Measurements from ENCODE around the gene TNFRSF6B. TPM values are rescaled to one million over a fixed set of nuclear protein-coding genes. Genes with fewer than 3 reads are reported as not detected.

The TNFRSF6B gene
- total RNA-seq, 1 donor from 2014 or later, result 0.64 TPM

DNA sequence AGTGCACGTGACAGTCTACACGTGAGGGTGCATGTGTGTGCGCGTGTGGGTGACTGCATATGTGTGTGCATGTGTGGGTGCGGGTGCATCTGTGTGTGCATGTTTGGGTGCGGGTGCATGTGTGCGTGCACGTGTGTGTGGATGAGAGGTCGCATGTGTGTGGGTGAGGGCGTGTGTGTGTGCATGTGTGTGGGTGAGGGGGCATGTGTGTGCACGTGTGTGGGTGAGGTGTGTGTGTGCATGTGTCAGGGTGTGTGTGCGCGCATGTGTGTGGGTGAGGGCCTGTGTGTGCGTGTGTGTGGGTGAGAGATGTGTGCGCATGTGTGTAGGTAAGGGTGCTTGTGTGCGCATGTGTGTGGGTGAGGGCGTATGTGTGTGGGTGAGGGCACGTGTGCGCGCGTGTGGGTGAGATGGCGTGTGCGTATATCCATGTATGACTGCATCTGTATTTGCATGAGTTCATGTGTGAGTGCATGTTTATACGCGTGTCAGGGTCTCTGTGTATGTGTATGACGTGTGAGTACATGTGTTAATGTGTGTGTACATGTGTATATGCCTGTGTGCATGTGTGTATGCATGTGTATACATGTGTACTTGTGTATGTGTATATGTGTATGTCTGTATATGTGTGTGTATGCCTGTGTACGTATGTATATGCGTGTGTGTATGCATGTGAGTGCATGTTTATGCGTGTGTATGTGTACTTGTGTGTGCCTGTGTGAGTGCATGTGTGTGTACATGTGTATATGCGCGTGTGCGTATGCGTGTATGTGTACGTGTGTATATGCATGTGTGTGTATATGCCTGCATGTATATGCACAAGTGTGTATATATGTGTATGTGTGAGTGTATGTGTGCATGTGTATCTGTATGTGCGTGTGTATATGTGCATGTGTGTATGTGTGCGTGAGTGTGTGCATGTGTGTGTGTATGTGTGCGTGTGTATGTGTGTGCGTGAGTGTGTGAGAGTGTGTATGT lies 36.0 kb downstream of the TNFRSF6B start:
- ATAC-seq, result no peak
- intact Hi-C loops (cut with micrococcal nuclease), result no loop called here
- DNase-seq, result no peak

DNA sequence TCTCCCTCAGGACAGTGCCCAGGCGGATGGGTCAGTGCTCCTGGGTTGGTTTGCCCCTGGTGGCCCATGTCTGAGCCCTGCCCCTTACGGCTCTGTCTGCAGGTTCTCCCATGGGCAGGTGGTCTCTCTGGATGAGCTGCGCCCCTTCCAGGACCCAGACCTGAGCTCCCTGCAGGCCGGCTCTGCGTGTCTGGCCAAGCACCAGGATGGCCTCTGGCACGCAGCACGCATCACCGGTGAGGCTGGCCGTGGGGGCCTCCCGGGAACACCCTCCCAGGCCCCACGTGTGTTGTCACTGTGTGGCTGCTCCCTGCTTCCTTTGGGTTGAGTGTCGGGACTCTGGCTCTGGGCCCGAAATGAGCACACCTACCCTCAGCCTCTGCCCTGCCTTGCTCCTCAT lies 36.7 kb downstream of the TNFRSF6B start:
- ATAC-seq, result no peak
- intact Hi-C loops (cut with micrococcal nuclease), result no loop called here
- no peak for DNase-seq

DNA sequence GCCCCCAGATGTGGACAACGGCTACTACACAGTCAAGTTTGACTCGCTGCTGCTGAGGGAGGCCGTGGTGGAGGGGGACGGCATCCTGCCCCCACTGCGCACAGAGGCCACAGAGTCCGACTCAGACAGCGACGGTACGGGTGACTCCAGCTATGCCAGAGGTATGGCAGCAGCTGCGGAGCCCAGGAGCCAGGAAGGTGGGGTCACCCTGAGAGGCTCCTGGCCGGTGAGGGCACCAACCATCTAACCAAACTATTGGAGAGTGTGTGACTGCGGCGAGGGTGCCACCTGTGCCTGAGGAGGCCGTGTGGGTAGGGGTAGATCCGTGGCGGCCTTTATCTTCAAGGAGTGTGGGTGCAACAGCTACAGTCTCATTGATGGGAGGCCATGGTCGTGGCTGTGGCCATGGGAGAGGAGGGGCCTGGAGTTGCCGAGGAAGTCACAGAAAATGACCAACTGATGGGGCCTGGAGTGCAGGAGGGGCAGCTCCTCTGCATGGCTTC lies 37.2 kb downstream of the TNFRSF6B start:
- no peak for ATAC-seq
- intact Hi-C loops (cut with micrococcal nuclease), result no loop called here
- peak; percentile 20 for DNase-seq

DNA sequence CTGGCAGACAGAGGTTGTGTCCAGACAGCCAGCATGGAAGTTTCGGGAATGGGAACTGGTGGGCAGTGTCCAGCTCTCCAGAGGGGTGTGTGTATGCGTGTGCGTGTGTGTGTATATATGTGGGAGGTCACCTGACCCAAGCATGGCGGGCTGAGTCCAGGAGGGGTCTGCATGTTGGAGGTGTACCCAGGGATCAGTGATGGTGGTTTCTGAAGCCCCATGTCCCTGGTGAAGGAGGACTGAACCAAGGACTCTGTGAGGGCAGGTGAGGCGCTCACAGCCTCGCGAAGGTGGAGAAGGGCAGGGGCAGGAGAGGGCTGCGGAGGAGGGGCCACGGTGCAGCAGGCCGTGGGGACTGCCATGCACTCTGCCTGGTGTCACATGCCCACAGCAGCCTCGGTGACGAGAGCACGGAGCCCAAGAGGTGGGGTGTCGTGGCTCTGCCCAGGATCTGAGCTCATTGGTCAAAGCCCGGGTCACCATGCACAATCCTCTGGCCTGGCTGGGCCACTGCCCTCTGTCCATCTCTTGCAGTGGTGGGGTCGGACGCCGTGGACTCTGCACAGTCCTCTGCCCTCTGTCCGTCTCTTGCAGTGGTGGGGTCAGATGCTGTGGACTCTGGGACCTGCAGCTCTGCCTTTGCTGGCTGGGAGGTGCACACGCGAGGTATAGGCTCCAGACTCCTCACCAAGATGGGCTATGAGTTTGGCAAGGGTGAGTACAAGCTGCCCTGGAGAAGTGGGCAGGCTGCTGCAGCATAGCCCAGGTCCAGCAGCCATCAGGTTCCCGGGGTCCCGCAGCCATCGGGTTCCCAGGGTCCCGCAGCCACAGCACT lies 37.9 kb downstream of the TNFRSF6B start:
- no peak for ATAC-seq
- DNase-seq, result peak; percentile 24
- intact Hi-C loops (cut with micrococcal nuclease), result no loop called here

DNA sequence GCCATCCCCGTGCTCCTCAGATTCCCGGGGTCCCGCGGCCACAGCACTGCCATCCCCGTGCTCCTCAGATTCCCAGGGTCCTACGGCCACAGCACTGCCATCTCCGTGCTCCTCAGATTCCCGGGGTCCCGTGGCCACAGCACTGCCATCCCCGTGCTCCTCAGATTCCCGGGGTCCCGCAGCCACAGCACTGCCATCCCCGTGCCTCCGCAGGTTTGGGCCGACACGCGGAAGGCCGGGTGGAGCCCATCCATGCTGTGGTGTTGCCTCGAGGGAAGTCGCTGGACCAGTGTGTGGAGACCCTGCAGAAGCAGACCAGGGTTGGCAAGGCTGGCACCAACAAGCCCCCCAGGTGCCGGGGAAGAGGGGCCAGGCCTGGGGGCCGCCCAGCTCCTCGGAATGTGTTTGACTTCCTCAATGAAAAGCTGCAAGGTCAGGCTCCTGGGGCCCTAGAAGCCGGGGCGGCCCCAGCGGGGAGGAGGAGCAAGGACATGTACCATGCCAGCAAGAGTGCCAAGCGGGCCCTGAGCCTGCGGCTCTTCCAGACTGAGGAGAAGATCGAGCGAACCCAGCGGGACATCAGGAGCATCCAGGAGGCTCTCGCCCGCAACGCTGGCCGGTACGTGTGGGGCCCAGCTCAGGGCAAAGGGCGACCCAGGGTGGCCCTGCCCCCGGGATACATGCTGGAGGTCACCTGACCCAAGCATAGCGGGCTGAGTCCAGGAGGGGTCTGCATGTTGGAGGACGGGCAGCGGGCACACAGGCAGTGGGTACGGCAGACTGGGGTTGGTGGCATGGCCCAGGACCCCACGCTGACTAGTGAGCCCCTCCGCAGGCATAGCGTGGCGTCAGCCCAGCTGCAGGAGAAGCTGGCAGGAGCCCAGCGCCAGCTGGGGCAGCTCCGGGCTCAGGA lies 38.8 kb downstream of the TNFRSF6B start:
- DNase-seq (peak; percentile 34), ATAC-seq (no peak)
- intact Hi-C loops (cut with micrococcal nuclease), result no loop called here

DNA sequence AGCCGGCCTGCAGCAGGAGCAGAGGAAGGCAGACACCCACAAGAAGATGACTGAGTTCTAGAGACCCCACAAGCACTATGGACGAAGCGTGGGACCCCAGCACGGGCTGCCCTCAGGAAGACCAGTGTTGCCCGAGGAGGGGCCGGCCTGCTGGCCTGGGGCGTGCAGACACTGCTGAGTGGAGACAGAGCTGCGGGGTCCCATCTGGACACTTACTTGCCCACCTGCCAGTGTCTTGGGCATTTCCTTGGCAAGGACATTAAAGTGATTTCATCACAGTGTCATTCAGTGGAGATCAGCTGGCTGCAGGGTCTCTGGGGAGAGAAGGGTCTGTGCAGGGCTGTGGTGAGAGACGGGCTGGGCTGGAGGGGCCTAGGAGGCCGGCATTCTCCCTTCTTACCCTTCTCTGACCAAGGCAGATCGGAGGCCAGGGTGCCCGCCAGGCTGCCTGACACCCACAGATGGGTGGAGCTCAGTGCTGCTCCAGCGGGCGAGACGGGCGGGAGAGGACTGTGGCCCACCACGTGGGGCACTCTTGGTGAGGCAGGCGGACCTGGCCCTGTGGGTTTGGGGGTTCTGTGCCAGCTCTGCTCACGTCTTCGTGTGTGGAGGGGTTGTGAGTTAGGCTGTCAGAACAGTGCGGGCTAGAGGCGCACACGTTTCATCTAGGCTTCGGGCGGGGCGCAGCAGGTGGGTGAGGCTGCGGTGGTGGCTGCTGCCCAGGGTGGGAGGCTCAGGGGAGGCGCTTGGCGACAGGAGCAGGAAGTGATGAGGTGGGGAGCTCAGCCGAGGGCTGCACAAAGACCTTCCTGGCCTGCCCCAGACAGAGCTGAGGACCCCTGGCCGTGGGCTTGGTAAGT lies 39.6 kb downstream of the TNFRSF6B start, which contains the start of gene LIME1:
TSS of gene LIME1 (plus strand) at position 806 of the 860 bp plus-strand sequence. CDS start 886 bp downstream, outside the sequence.
- intact Hi-C loops (cut with micrococcal nuclease), result no loop called here
- no peak for ATAC-seq
- DNase-seq, result peak; percentile 45

DNA sequence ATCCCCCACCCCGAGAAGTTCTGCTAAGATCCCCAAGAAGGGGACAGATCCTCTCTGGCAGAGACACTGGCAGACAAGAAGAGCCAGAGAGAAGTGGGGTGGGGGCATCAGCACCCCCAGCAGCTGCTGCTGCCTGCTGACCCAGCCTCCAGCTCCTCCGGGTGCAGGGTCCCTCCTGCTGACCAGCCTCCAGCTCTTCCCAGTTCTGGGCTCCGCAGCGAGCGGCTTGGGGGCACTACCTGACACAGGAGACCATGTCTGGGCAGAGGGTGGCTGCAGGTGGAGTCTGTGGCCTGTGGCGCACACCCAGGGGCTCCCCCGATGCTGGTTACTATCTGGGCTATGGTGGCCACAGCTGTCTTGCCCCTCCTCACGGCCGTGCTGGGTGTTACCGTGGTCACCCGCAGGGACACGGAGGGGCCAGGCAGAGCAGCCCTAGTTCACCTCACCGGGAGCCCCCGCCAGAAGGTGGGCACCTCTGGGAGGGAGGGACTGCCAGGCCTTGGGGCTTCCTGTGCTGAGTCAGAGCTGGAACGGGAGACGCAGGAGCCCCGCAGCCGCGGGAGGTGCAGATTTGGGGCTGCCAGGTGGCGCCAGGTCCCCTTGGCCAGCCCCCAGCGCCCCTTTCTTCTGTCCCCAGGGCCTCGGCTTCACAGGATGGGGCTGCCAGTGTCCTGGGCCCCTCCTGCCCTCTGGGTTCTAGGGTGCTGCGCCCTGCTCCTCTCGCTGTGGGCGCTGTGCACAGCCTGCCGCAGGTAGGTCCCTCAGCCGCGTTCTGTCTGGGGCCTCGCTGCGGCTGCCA lies 40.6 kb downstream of the TNFRSF6B start:
- intact Hi-C loops (cut with micrococcal nuclease), result no loop called here
- DNase-seq (peak; percentile 32), ATAC-seq (no peak)

DNA sequence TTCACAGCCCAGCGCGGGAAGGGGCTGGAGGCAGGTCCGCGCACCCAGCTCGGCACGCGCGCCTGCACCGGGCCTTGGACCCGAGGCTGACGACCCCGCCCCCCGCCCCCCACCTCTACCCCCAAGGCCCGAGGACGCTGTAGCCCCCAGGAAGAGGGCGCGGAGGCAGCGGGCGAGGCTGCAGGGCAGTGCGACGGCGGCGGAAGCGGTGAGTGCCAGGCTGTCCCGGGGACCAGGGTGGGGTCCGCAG lies 41.2 kb downstream of the TNFRSF6B start:
- DNase-seq (no peak), ATAC-seq (no peak)
- intact Hi-C loops (cut with micrococcal nuclease), result no loop called here

DNA sequence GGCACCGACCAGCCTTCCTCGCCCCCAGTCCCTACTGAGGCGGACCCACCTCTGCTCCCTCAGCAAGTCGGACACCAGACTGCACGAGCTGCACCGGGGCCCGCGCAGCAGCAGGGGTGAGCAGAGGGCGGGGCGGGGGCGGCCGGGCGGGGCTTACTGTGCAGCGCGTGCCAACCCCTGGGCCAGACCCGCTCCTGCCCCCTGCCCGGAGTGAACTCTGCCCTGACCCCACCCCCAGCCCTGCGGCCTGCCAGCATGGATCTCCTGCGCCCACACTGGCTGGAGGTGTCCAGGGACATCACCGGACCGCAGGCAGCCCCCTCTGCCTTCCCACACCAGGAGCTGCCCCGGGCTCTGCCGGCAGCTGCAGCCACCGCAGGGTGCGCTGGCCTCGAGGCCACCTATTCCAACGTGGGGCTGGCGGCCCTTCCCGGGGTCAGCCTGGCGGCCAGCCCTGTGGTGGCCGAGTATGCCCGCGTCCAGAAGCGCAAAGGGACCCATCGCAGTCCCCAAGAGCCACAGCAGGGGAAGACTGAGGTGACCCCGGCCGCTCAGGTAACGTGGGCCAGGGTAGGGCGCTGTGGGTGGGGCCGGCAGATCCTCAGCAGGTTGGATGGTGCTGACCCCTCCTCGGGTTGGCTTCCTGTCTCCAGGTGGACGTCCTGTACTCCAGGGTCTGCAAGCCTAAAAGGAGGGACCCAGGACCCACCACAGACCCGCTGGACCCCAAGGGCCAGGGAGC lies 41.7 kb downstream of the TNFRSF6B start:
- ATAC-seq (no peak), DNase-seq (no peak)
- intact Hi-C loops (cut with micrococcal nuclease), result no loop called here

DNA sequence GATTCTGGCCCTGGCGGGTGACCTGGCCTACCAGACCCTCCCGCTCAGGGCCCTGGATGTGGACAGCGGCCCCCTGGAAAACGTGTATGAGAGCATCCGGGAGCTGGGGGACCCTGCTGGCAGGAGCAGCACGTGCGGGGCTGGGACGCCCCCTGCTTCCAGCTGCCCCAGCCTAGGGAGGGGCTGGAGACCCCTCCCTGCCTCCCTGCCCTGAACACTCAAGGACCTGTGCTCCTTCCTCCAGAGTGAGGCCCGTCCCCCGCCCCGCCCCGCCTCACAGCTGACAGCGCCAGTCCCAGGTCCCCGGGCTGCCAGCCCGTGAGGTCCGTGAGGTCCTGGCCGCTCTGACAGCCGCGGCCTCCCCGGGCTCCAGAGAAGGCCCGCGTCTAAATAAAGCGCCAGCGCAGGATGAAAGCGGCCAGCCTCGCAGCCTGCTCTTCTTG lies 42.3 kb downstream of the TNFRSF6B start:
- ATAC-seq (peak; percentile 57), DNase-seq (peak; percentile 86)
- intact Hi-C loops (cut with micrococcal nuclease), result no loop called here

DNA sequence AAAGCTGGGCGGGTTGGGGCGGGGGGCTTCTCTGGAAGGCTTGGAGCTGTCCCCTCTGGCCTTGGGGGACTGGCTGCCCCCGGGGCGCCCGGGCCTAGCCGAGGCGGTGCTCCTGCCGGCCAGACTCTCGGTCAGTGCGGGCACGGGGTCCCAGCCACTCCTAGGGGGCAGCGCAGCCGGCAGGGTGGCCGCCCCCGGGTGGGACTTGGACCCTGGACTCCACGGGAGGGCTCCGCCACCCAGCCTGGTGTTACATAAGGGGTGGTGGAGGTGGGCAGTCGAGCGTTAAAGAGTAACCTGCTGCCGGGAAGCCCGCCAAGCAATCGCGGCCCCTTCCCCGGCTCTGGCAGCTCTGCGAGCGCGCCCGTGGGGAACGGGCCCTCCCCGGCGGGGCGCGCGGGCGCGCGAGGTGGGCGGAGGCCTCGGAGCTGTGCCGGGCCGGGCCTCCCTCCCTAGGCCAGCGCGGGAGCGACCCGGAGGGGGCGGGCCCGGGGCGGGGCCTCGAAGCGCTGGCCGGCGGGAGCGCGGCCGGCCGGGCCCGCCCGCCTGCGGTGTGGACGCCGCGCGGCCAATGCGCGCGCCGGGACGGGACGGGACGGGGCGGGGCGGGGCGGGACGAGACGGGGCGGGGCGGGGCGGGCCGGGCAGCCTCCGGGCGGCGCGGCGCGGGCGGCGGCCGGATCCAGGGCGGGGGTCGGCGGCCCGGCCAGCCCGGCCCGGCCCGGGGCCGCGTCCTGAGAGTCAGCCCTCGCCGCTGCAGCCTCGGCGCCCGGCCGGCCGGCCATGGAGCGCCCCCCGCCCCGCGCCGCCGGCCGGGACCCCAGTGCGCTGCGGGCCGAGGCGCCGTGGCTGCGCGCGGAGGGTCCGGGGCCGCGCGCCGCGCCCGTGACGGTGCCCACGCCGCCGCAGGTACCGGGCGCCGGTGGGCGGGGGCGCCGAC lies 42.9 kb downstream of the TNFRSF6B start, which contains the start of gene SLC2A4RG:
TSS of gene SLC2A4RG (plus strand) at position 647 of the 940 bp plus-strand sequence. CDS start at position 784, 137 bp downstream.
- ATAC-seq (peak; percentile 69), DNase-seq (peak; percentile 93)
- intact Hi-C loops (cut with micrococcal nuclease), result no loop called here

DNA sequence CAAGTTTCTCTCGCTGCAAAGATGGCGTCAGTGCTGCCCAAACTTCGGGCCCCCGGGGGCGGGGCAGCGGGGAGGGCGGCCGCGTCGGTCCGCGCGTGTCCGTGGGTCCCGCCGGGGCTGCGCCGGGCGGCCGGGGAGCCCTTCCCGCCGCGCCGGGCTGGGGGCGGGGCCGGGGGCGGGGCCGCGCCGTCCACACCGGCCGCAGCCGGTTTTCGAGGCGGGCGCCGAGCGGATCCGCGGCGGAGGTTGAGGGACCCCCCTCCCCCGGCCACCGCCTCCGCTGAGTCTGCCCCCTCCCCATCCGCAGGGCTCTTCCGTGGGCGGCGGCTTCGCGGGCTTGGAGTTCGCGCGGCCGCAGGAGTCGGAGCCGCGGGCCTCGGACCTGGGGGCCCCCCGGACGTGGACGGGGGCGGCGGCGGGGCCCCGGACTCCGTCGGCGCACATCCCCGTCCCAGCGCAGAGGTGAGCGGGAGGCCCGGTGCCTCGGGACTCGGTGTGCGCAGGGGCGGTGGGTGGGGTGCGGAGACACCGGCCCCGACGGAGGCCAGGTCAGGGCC lies 43.7 kb downstream of the TNFRSF6B start:
- DNase-seq (peak; percentile 78), ATAC-seq (peak; percentile 11)
- intact Hi-C loops (cut with micrococcal nuclease), result no loop called here

DNA sequence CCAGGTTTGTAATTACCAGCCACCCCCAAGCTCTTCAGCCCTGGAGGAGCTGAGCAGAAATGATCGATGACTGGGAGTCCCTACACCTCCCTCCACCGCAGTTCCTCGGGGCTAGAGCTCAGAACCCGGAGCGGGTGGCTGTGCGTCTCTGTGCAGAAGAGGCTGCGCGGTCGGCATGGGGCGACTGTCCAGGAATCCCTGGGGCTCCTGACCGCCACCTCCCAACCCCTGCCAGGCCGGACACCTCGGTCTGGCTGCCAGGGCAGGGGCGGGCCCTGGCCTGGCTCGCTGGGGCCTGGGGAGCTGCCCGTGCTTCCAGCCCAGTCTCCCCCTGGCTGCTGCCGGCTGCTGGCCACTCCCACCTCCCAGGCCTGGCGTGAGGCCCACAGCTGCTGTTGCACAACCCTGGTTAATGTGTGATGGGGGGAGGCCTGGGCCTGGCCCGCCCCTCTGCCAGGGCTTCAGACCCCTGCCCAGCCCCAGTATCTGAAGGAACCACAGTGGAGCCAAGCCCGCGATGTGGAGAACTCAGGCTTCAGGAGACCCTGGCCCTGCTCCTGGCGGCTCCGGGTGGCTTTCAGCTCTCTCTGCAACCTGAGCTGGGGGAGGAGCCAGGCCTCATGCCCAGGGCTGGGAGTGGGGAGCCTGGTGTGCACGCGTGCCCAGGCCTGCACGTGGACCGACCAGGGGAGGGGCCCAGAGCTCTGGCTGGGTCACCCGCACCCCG lies 44.3 kb downstream of the TNFRSF6B start:
- DNase-seq, result peak; percentile 97
- intact Hi-C loops (cut with micrococcal nuclease), result no loop called here
- ATAC-seq, result peak; percentile 80

DNA sequence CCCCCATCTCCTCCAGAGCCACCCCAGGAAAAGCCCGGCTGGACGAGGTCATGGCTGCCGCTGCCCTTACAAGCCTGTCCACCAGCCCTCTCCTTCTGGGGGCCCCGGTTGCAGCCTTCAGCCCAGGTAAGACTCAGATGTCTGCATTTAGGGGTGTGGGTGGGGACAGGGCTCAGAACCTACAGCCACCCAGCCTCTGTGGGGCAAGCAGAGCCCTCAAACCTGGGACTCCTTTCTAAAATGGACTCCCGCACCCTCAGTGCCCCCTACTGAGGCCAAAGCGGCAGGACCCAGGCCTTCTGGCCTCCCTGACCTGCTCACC lies 44.9 kb downstream of the TNFRSF6B start:
- intact Hi-C loops (cut with micrococcal nuclease), result no loop called here
- ATAC-seq (no peak), DNase-seq (no peak)

Data from left ventricle myocardium superior (tissue), 1 donor.